Dermis lymphatic vessel endothelial cell (primary cell): ENCODE measurements around the gene PSTK. TPM values are rescaled to one million over a fixed set of nuclear protein-coding genes. Genes with fewer than 3 reads are reported as not detected.

Source experiments
- total RNA-seq: library from RNA; depleted of rRNA; stranded (reverse); fragments of >200 nt; gene quantifications from 2 replicates; pipeline ENCODE4 v1.2.1, GENCODE V29; 2014

PSTK gene, protein sequence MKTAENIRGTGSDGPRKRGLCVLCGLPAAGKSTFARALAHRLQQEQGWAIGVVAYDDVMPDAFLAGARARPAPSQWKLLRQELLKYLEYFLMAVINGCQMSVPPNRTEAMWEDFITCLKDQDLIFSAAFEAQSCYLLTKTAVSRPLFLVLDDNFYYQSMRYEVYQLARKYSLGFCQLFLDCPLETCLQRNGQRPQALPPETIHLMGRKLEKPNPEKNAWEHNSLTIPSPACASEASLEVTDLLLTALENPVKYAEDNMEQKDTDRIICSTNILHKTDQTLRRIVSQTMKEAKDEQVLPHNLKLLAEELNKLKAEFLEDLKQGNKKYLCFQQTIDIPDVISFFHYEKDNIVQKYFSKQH
- total RNA-seq = 2.1 and 2.2 TPM in 2 replicates

DNA sequence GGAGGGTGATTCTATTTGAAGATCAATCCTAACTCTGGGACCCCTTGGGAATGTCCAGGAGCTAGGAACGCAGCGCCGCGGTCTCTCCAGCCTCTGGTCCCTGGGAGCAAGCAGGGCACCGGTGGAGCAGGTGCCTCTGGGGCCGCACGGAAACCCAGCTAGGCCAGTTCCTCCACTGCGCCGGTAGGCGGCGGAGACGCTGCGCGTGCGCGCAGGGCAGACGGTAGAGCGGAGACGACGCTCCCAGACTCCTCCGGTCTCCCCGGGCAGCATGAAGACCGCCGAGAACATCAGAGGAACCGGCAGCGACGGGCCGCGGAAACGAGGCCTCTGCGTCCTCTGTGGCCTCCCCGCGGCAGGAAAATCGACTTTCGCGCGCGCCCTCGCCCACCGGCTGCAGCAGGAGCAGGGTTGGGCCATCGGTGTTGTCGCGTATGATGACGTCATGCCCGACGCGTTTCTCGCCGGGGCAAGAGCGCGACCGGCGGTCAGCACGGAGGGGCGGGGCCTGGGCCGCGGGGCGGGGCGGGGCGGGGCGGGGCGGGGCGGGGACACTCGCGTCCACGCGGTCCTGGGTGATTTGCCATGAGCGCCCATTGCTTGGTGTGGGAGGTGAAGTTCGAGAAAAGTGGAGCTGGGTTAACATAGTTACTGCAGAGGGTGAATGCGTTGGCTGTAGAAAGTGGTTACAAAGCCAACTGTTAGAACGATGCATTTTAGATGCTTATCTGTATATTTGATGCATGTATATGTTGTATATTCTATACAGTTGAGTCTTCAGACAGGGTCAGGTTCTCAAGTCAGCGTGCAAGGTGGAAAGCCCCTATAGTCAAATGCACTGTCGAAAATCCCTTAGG, at the start of gene PSTK:
Gene PSTK (plus strand): TSS at position 193 of the 857 bp plus-strand sequence. CDS start 79 bp downstream, at position 272.

DNA sequence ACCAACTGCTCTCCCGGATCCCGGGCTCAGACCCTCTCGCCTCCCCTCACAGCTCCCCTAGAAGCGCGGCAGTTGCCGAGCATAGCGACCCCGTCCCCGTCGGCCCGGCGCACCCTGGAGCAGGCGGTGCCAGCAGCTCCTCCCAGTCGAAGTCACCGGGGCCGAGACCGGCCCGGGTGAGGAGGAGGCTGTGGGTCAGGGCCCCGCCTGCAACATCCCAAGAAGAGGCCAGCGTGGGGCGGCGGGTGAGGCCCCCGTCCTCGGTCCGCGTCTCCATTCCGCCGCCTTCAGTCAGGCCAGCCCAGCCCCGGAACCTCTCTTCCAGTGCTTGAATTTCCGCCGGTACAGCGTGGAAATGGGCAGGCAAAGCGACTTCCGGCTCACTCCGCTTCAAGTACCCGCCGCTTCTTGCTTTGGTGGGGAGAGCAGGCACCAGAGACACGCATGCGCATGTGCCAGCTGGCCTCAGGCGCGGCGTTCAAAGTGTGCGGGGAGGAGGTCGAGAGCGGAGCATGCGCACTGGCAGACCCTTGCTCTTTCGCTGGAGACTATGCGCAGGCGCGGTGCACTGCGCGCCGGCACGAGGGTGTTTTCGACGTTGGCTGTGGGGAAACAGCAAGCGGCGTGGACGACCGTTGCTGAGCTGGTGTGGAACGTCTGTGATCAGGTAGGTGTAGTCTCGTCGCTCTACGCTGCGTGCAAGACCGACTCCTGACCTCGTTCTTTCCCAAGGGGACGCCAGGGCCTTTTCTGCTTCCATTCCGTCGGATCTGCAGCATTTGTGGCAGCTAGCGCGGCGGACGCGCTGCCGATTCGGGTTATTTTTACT, 26.1 kb upstream of the PSTK start, which contains the start of gene C10orf88:
Gene C10orf88 (minus strand): TSS at position 326 of the 829 bp plus-strand sequence. CDS start 49 bp downstream, at position 277.

DNA sequence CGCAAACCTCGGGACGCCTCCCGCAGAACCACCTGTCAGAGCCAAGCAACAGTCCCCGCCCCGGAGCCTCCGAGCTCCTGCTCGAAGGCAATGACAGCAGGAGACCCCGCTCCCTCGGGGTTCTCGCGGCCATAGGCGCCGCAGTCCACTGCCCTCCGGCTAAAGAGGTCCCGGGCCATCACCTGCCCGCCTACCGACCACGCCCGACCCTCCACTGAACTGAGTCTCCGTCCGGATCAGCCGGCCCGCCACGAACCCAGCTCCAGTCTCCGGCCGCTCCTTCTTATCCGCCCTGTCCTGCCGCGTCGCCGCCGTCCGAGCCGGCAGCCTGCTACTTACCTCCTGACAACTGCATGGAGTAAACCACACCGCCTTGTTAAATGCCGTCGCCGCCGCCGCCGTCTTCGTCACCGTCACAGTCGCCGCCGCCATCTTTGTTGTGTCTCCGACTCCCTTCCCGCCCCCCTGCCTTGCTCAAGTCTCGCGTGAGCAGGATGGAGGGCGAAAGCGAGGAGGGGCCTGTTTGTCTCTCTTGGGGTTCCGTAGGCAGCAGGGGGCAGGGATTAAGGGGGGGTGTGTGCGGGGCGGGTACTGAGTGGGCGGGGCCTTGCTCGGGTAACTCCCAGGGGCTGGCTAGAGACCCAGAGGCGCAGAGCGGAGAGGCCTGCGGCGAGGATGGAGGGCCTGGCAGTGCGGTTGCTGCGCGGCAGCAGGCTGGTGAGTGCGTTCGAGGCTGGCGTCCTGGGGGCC, 28.3 kb downstream of the PSTK start, which contains the start of the genes ACADSB and IKZF5:
Gene ACADSB (plus strand): TSS at position 652 of the 750 bp plus-strand sequence. CDS start 24 bp downstream, at position 676.
Gene IKZF5 (minus strand): TSS at position 441 of the 750 bp plus-strand sequence. CDS start 10,170 bp downstream, outside the sequence.

Other genes with a start within 250 kb of the PSTK start
- gene CUZD1, start 134.5 kb upstream of the PSTK start, total RNA-seq = 0.11 and 0.17 TPM in 2 replicates
- gene FAM24B, start 100.8 kb upstream of the PSTK start, total RNA-seq = 0.76 and 1.0 TPM in 2 replicates
- not detected in 2 replicates for gene FAM24A, start 69.8 kb upstream of the PSTK start, total RNA-seq
- 12.1 and 12.5 TPM in 2 replicates for gene C10orf88, start 26.2 kb upstream of the PSTK start, total RNA-seq
- gene IKZF5, start 28.4 kb downstream of the PSTK start, total RNA-seq = 3.9 TPM in 2 replicates
- 4.9 and 5.2 TPM in 2 replicates for gene ACADSB, start 28.6 kb downstream of the PSTK start, total RNA-seq
- not detected in 2 replicates for gene HMX3, start 155.6 kb downstream of the PSTK start, total RNA-seq
- gene HMX2, start 167.7 kb downstream of the PSTK start, total RNA-seq = not detected in 2 replicates
- 159 and 215 TPM in 2 replicates for gene BUB3, start 174.0 kb downstream of the PSTK start, total RNA-seq